HTERT RPE-1 (cell line): Measurements from ENCODE around the gene GFAP.

Source experiments
- in situ Hi-C: fragments of 300-500 bp; cut with MboI; formaldehyde crosslinking; loops from 4 replicates; pipeline ENCODE4 v1.14.3; 2020; ENCODE audit warnings: low sequenced_read_pairs

The GFAP gene

DNA sequence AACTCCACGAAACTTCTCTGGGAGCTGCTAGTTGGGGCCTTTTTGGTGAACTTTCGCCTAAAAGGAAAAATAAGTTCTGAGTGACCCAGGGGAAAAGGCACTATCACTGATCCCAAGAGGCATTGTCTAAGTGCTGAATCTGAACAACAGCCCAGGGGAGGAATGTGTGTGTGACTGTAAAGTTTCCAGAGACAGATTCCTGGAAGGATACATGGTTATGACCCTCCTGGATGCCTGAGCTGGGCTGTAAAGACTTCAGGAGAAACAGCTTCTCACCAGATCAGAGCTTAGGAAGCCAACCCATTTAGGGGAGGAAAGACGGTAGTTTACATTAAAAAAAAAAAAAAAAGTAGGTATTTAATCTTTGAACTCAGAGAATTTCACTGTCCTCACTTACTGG is 47.5 kb downstream of the GFAP start:
- in situ Hi-C loops = no loop called here

DNA sequence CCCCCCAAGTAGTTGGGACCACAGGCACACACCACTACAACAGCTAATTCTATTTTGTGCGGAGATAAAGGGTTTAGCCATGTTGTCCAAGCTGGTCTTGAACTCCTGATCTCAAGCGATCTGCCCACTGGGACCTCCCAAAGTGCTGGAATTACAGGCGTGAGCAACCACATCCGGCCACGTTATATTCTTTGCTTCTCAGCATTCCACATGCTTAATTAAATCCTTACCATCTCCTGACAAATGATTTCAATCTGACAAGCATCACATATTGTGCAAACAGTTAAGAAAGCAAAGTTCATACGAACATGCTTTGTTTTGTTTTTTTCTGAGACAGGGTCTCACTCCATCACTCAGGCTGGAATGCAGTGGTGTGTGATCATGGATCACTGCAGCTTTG is 49.4 kb downstream of the GFAP start:
- in situ Hi-C loops = no loop called here

DNA sequence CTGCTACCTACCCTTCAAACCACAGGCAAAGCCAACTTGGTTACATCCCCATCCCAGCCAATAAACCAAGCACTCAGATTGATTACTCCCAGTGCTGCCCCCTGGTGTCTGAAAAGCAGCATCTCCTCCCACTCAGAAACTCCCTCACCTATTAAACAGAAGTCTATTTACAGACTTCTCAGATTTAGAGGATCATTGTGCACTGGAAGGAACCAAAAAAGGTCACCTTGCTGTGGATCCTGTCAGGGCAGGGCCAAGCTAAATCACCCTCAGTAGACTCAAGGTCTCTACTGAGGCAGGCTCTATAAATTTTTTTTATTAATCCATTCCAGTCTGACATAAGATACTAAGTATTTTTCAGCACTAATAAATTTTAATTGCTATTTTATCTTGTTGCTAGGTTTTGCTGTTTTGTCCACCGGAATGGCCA is 50.1 kb downstream of the GFAP start:
- in situ Hi-C loops = no loop called here

GRCh38 chr17:44864831-44865230 is 50.5 kb downstream of the GFAP start:
- in situ Hi-C loops = no loop called here

GRCh38 chr17:44863061-44863918 is 52.0 kb downstream of the GFAP start:
- in situ Hi-C loops = no loop called here

- in situ Hi-C loops = no loop called here
Observed at GRCh38 chr17:44862278-44862914, 52.9 kb downstream of the GFAP start.

GRCh38 chr17:44859701-44860100 is 55.6 kb downstream of the GFAP start:
- in situ Hi-C loops = no loop called here

DNA sequence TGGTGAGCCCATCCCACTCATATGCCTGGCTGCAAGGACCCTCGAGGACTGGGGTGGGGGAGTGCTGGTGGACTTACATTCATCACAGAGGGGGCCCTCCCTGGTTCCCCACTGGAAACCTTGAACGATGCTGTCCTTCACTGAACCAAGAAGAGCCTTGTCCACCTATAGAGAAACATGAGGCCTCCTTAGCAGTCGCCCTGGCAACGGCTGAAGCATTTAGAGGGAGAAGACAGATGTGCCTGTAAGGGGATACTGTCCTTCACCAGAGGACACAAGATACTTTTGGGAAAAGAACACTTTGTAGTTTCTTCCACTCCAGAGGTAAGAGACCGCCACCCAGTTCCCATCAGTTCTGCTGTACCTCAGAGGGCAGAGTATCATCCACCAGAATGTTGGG is 61.1 kb downstream of the GFAP start:
- in situ Hi-C loops = no loop called here
